CD14-positive monocyte (primary cell): ENCODE data around the gene FNDC7. TPM values are rescaled to one million over a fixed set of nuclear protein-coding genes. Genes with fewer than 3 reads are reported as not detected.

ENCODE experiments used
- DNase-seq, 3 donors: peaks; one replicate each; pipeline ENCODE4 v3.0.0-alpha.2; 2011 to 2022
- H2AFZ ChIP-seq: 2 replicates; pipeline ENCODE4 v1.6.0; 2012; ENCODE audit warnings: mild to moderate bottlenecking, low read depth, low read length, inconsistent platforms; ENCODE audit not compliant: insufficient read depth, poor library complexity, severe bottlenecking
- H3K27ac ChIP-seq, 2 donors: 1 replicate in 1 of 2; 2 replicates in 1 of 2; pipeline ENCODE4 v1.5.1; 2012 to 2013; ENCODE audit warnings: low read length in 2 of 2, control low read depth in 1 of 2, inconsistent platforms in 1 of 2, low read depth in 1 of 2, mild to moderate bottlenecking in 1 of 2
- H3K27me3 ChIP-seq, 2 donors: one replicate each; pipeline versions ENCODE4 v1.6.0 to v1.6.1; 2011 to 2013; ENCODE audit warnings: low read length in 2 of 2; ENCODE audit not compliant: control insufficient read depth in 2 of 2, insufficient read depth in 2 of 2
- H3K36me3 ChIP-seq, 2 donors: replicated peaks in 1 of 2; 1 replicate in 1 of 2; 2 replicates in 1 of 2; pipeline versions ENCODE4 v1.5.1 to v1.6.1; 2012 to 2013; ENCODE audit warnings: low read length in 2 of 2, control low read depth in 1 of 2, inconsistent platforms in 1 of 2, mild to moderate bottlenecking in 1 of 2; ENCODE audit not compliant: insufficient read depth in 2 of 2, control insufficient read depth in 1 of 2
- H3K4me1 ChIP-seq, 2 donors: 1 replicate in 1 of 2; 2 replicates in 1 of 2; pipeline versions ENCODE4 v1.5.1 to v1.6.1; 2012 to 2013; ENCODE audit warnings: low read length in 2 of 2, control low read depth in 1 of 2, inconsistent platforms in 1 of 2, mild to moderate bottlenecking in 1 of 2, moderate library complexity in 1 of 2; ENCODE audit not compliant: insufficient read depth in 2 of 2, control insufficient read depth in 1 of 2
- H3K4me2 ChIP-seq: replicated peaks from 2 replicates; pipeline ENCODE3; 2012; ENCODE audit warnings: low read length, moderate library complexity, mild to moderate bottlenecking; ENCODE audit not compliant: poor library complexity, severe bottlenecking; ENCODE audit errors: extremely low read depth
- H3K4me3 ChIP-seq, 3 experiments: fragments of 200-600 bp in 1 of 3; sonication (generic) in 1 of 3; replicated peaks in 1 of 3; 1 replicate in 2 of 3; 2 replicates in 1 of 3; pipeline ENCODE4 v1.5.1; 2011 to 2013; ENCODE audit warnings: low read length in 3 of 3, mild to moderate bottlenecking in 3 of 3, control low read depth in 2 of 3, low read depth in 2 of 3, inconsistent platforms in 1 of 3, moderate library complexity in 1 of 3
- H3K79me2 ChIP-seq: 2 replicates; pipeline ENCODE4 v1.6.0; 2012; ENCODE audit warnings: mild to moderate bottlenecking, control low read depth, inconsistent platforms, low read length, moderate library complexity; ENCODE audit not compliant: insufficient read depth
- H3K9ac ChIP-seq: 2 replicates; pipeline ENCODE4 v1.6.0; 2017; ENCODE audit warnings: low read length, mild to moderate bottlenecking; ENCODE audit not compliant: insufficient read depth, poor library complexity, severe bottlenecking
- H3K9me3 ChIP-seq, 2 donors: replicated peaks in 1 of 2; 1 replicate in 1 of 2; 2 replicates in 1 of 2; pipeline versions ENCODE4 v1.5.1 to v1.6.1; 2012 to 2013; ENCODE audit warnings: low read length in 2 of 2, control low read depth in 1 of 2; ENCODE audit not compliant: control insufficient read depth in 1 of 2, insufficient read depth in 1 of 2
- H4K20me1 ChIP-seq: 2 replicates; pipeline ENCODE4 v1.6.0; 2012; ENCODE audit warnings: mild to moderate bottlenecking, low read length, control low read depth, moderate library complexity; ENCODE audit not compliant: insufficient read depth
- H3K27ac Mint-ChIP-seq, 7 donors: one replicate each; pipeline ENCODE4 v1.8.0; 2020; ENCODE audit warnings: mild to moderate bottlenecking in 7 of 7, mixed read lengths in 7 of 7, moderate library complexity in 6 of 7, inconsistent platforms in 2 of 7
- H3K27me3 Mint-ChIP-seq, 3 donors: one replicate each; pipeline ENCODE4 v1.8.0; 2021 to 2022; ENCODE audit warnings: low read depth in 3 of 3, mild to moderate bottlenecking in 3 of 3, mixed read lengths in 3 of 3, moderate library complexity in 3 of 3, inconsistent platforms in 1 of 3
- H3K36me3 Mint-ChIP-seq, 2 donors: one replicate each; pipeline ENCODE4 v1.8.0; 2020; ENCODE audit warnings: mixed read lengths in 2 of 2, inconsistent platforms in 1 of 2, mild to moderate bottlenecking in 1 of 2
- H3K4me1 Mint-ChIP-seq: one replicate; pipeline ENCODE4 v1.8.0; 2020; ENCODE audit warnings: mild to moderate bottlenecking, mixed read lengths
- H3K4me3 Mint-ChIP-seq, 2 donors: one replicate each; pipeline ENCODE4 v1.8.0; 2020; ENCODE audit warnings: mild to moderate bottlenecking in 2 of 2, mixed read lengths in 2 of 2, moderate library complexity in 1 of 2
- H3K9me3 Mint-ChIP-seq, 7 donors: one replicate each; pipeline ENCODE4 v1.8.0; 2020 to 2022; ENCODE audit warnings: mixed read lengths in 7 of 7, mild to moderate bottlenecking in 6 of 7, moderate library complexity in 6 of 7, inconsistent platforms in 2 of 7
- CTCF ChIP-seq: fragments of 200-600 bp; IDR thresholded peaks from one replicate; pipeline ENCODE4 v1.8.0; 2022; ENCODE audit warnings: antibody characterized with exemption, mild to moderate bottlenecking
- intact Hi-C, 2 donors: fragments of 100-400 bp; cut with micrococcal nuclease; formaldehyde crosslinking; loops; one replicate each; pipeline versions ENCODE4 v1.15.0 to v1.15.1; 2023
- polyA plus RNA-seq, 3 donors: library from polyadenylated mRNA; depleted of rRNA in 1 of 3; unstranded in 2 of 3; stranded (reverse) in 1 of 3; fragments of 300-500 nt in 2 of 3; fragments of >200 nt in 1 of 3; fragmentation: Illumina TruSeq in 2 of 3; gene quantifications; 1 replicate in 2 of 3; 2 replicates in 1 of 3; pipeline ENCODE4 v1.2.3, GENCODE V29; 2012 to 2021

Gene FNDC7
- polyA plus RNA-seq, 3 donors, result 0.07 TPM; not detected in 2

- H3K36me3 Mint-ChIP-seq, result peaks cover 71 to 74% of the 10 kb centered on the region in 2 donors
- H3K36me3 ChIP-seq, result peaks cover 88 to 98% of the 10 kb centered on the region in 2 donors
Observed at GRCh38 chr1:108777839-108778238, 65.1 kb downstream of the FNDC7 start.

GRCh38 chr1:108779455-108779854 lies 66.7 kb downstream of the FNDC7 start:
- Mint-ChIP-seq H3K27me3 (no peaks in the 10 kb centered on the region), H3K27ac (no peak overlapping the region), H3K9me3 (peaks cover under 1 to 10% (median 5%) of the 10 kb centered on the region in 7 donors), H3K4me3 (no peak overlapping the region), H3K4me1 (no peaks in the 10 kb centered on the region), H3K36me3 (peaks cover 74% of the 10 kb centered on the region in 2 donors)
- H3K27me3 ChIP-seq, result no peaks in the 10 kb centered on the region
- H3K9ac ChIP-seq, result no peak overlapping the region
- H3K79me2 ChIP-seq, result no peaks in the 10 kb centered on the region
- no peak overlapping the region for H3K4me3 ChIP-seq
- H3K4me1 ChIP-seq, result no peaks in the 10 kb centered on the region
- no peak overlapping the region for H3K27ac ChIP-seq
- no peak for DNase-seq
- no peak for TF ChIP-seq CTCF
- H4K20me1 ChIP-seq, result peaks cover 10% of the 10 kb centered on the region
- H3K9me3 ChIP-seq, result peaks cover 4 to 16% of the 10 kb centered on the region in 2 donors
- H3K36me3 ChIP-seq, result peaks cover 89 to 98% of the 10 kb centered on the region in 2 donors
- intact Hi-C loops, result no loop called here
- H3K4me2 ChIP-seq, result no peak overlapping the region
- H2AFZ ChIP-seq, result no peak overlapping the region

More at GRCh38 chr1:108777839-108778238, 65.1 kb downstream of the FNDC7 start:
- no peak for DNase-seq
- no peaks in the 10 kb centered on the region for H3K27me3 Mint-ChIP-seq
- Histone ChIP-seq H3K4me3 (no peak overlapping the region), H3K79me2 (no peaks in the 10 kb centered on the region), H3K9ac (no peak overlapping the region), H2AFZ (no peak overlapping the region), H3K9me3 (peaks cover 0 to under 1% of the 10 kb centered on the region in 2 donors), H3K4me1 (no peaks in the 10 kb centered on the region), H3K27me3 (no peaks in the 10 kb centered on the region), H3K27ac (no peak overlapping the region), H3K4me2 (no peak overlapping the region), H4K20me1 (peaks cover 12% of the 10 kb centered on the region)
- no peak overlapping the region for H3K27ac Mint-ChIP-seq
- no peak overlapping the region for H3K4me3 Mint-ChIP-seq
- no peak for TF ChIP-seq CTCF
- H3K9me3 Mint-ChIP-seq, result peaks cover 0 to 2% (median 0%) of the 10 kb centered on the region in 7 donors
- intact Hi-C loops, result no loop called here
- H3K4me1 Mint-ChIP-seq, result no peaks in the 10 kb centered on the region
